Measurements from ENCODE around the gene ASNS. TPM values are rescaled to one million over a fixed set of nuclear protein-coding genes. Genes with fewer than 3 reads are reported as not detected.
A peak's percentile ranks its signal among the peaks of the same experiment; 100 is the strongest.

ASNS gene
- polyA plus RNA-seq, 3 donors: 0.99 to 2.4 (median 2.3) TPM

- Histone ChIP-seq H3K4me2 (replicated peaks; ENCODE audit: extremely low read depth, low read length, poor library complexity, severe bottlenecking) (no peak overlapping the region), H3K27ac (ENCODE audit: low read depth in 1 of 2, low read length in 2 of 2) (no peak overlapping the region), H3K27me3 (ENCODE audit: control insufficient read depth in 2 of 2, insufficient read depth in 2 of 2, low read length in 2 of 2) (no peaks in the 10 kb centered on the region), H3K9me3 (replicated peaks in 1 of 2; ENCODE audit: control insufficient read depth in 1 of 2, insufficient read depth in 1 of 2, low read length in 2 of 2) (no peaks in the 10 kb centered on the region), H3K79me2 (ENCODE audit: insufficient read depth, low read length) (no peaks in the 10 kb centered on the region), H4K20me1 (ENCODE audit: insufficient read depth, low read length) (no peaks in the 10 kb centered on the region), H3K9ac (ENCODE audit: insufficient read depth, low read length, poor library complexity, severe bottlenecking) (no peak overlapping the region), H3K36me3 (replicated peaks in 1 of 2; ENCODE audit: control insufficient read depth in 1 of 2, insufficient read depth in 2 of 2, low read length in 2 of 2) (no peaks in the 10 kb centered on the region), H3K4me3 (replicated peaks in 1 of 3; ENCODE audit: low read depth in 2 of 3, low read length in 3 of 3) (no peak overlapping the region), H3K4me1 (ENCODE audit: control insufficient read depth in 1 of 2, insufficient read depth in 2 of 2, low read length in 2 of 2) (no peaks in the 10 kb centered on the region), H2AFZ (ENCODE audit: insufficient read depth, low read depth, low read length, poor library complexity, severe bottlenecking) (no peak overlapping the region)
- peak; percentile 78 for TF ChIP-seq CTCF (IDR thresholded peaks at IDR 0.05)
- 79% methylated on average over 6 of the region's 12 CpGs for WGBS (ENCODE audit: insufficient coverage)
- Mint-ChIP-seq H3K36me3 (no peaks in the 10 kb centered on the region), H3K27me3 (ENCODE audit: low read depth in 3 of 3) (peaks cover 4 to 22% (median 14%) of the 10 kb centered on the region in 3 donors), H3K4me1 (no peaks in the 10 kb centered on the region), H3K4me3 (no peak overlapping the region), H3K27ac (no peak overlapping the region), H3K9me3 (no peaks in the 10 kb centered on the region)
- DNase-seq: peak; percentile 14 to 55 (median 39)
- intact Hi-C loops (cut with micrococcal nuclease): loop anchor here (2.0 to 5.0 kb wide), 2 partner anchors 731 to 733 kb away; no protein-coding TSS in a partner anchor
Measured at GRCh38 chr7:97835296-97836138, 36.7 kb downstream of the ASNS start.

GRCh38 chr7:97819161-97819560 is 53.0 kb downstream of the ASNS start:
- H3K27ac ChIP-seq (ENCODE audit: low read depth in 1 of 2, low read length in 2 of 2): no peak overlapping the region
- TF ChIP-seq CTCF (IDR thresholded peaks at IDR 0.05): no peak
- Mint-ChIP-seq H3K4me3 (no peak overlapping the region), H3K36me3 (no peaks in the 10 kb centered on the region), H3K27ac (no peak overlapping the region), H3K9me3 (peaks cover 0 to 5% (median 0%) of the 10 kb centered on the region in 7 donors), H3K4me1 (no peaks in the 10 kb centered on the region), H3K27me3 (ENCODE audit: low read depth in 3 of 3) (peaks cover 0 to 2% (median 0%) of the 10 kb centered on the region in 3 donors)
- intact Hi-C loops (cut with micrococcal nuclease): no loop called here
- no peak overlapping the region for H3K4me3 ChIP-seq (replicated peaks in 1 of 3; ENCODE audit: low read depth in 2 of 3, low read length in 3 of 3)
- DNase-seq: no peak
- H3K4me1 ChIP-seq (ENCODE audit: control insufficient read depth in 1 of 2, insufficient read depth in 2 of 2, low read length in 2 of 2): no peaks in the 10 kb centered on the region
- no peaks in the 10 kb centered on the region for H3K36me3 ChIP-seq (replicated peaks in 1 of 2; ENCODE audit: control insufficient read depth in 1 of 2, insufficient read depth in 2 of 2, low read length in 2 of 2)
- H3K4me2 ChIP-seq (replicated peaks; ENCODE audit: extremely low read depth, low read length, poor library complexity, severe bottlenecking): no peak overlapping the region
- H3K9ac ChIP-seq (ENCODE audit: insufficient read depth, low read length, poor library complexity, severe bottlenecking): no peak overlapping the region
- no peaks in the 10 kb centered on the region for H3K79me2 ChIP-seq (ENCODE audit: insufficient read depth, low read length)
- no peaks in the 10 kb centered on the region for H4K20me1 ChIP-seq (ENCODE audit: insufficient read depth, low read length)
- H3K27me3 ChIP-seq (ENCODE audit: control insufficient read depth in 2 of 2, insufficient read depth in 2 of 2, low read length in 2 of 2): no peaks in the 10 kb centered on the region
- no peaks in the 10 kb centered on the region for H3K9me3 ChIP-seq (replicated peaks in 1 of 2; ENCODE audit: control insufficient read depth in 1 of 2, insufficient read depth in 1 of 2, low read length in 2 of 2)
- no peak overlapping the region for H2AFZ ChIP-seq (ENCODE audit: insufficient read depth, low read depth, low read length, poor library complexity, severe bottlenecking)
